Spinal cord (tissue), 10 donors: ENCODE data around the gene BAG5. TPM values are rescaled to one million over a fixed set of nuclear protein-coding genes. Genes with fewer than 3 reads are reported as not detected.

ENCODE experiments used
- DNase-seq, 6 donors: peaks; one replicate each; pipeline versions ENCODE4 v3.0.0 to v3.0.0-alpha.2; 2013 to 2015; ENCODE audit warnings: low spot score in 6 of 6, low read depth in 4 of 6
- H3K27ac ChIP-seq: one replicate; pipeline ENCODE4 v1.5.1; 2013; ENCODE audit warnings: low read depth, low read length, control low read depth
- H3K27me3 ChIP-seq: one replicate; pipeline ENCODE4 v1.6.1; 2013; ENCODE audit warnings: low read length; ENCODE audit not compliant: control insufficient read depth, insufficient read depth
- H3K36me3 ChIP-seq: one replicate; pipeline ENCODE4 v1.6.1; 2013; ENCODE audit warnings: low read length; ENCODE audit not compliant: control insufficient read depth, insufficient read depth
- H3K4me1 ChIP-seq: one replicate; pipeline ENCODE4 v1.6.1; 2013; ENCODE audit warnings: low read length; ENCODE audit not compliant: control insufficient read depth, insufficient read depth
- H3K4me3 ChIP-seq: one replicate; pipeline ENCODE4 v1.5.1; 2013; ENCODE audit warnings: low read depth, low read length, control low read depth
- H3K9me3 ChIP-seq: one replicate; pipeline ENCODE4 v1.6.1; 2013; ENCODE audit warnings: low read length; ENCODE audit not compliant: control insufficient read depth, insufficient read depth
- WGBS: methylation state at CpG from one replicate; pipeline ENCODE4 v1.1.5; 2013; ENCODE audit warnings: missing lambda C conversion rate; ENCODE audit not compliant: insufficient coverage; 5-methylcytosine and 5-hydroxymethylcytosine counted together
- polyA plus RNA-seq, 2 donors: library from polyadenylated mRNA; unstranded; fragments of 120-200 nt; gene quantifications; one replicate each; pipeline ENCODE4 v1.2.1, GENCODE V29; 2013; ENCODE audit not compliant: insufficient read length in 2 of 2
- total RNA-seq, 2 donors: library from RNA; depleted of rRNA in 1 of 2; stranded (reverse); fragments of 120-200 nt in 1 of 2; fragments of >200 nt in 1 of 2; gene quantifications; one replicate each; pipeline versions ENCODE4 v1.2.3 to v1.2.4, GENCODE V29; 2013 to 2014
- donor health status: healthy.

BAG5 gene
- total and polyA plus RNA-seq, 4 donors = 20.5 to 32.4 (median 23.1) TPM

- peaks cover 72% of the 10 kb centered on the region for H3K36me3 ChIP-seq
- no peak overlapping the region for H3K27ac ChIP-seq
- 94% methylated on average over 11 of the region's 11 CpGs for WGBS
- no peaks in the 10 kb centered on the region for H3K9me3 ChIP-seq
- H3K4me3 ChIP-seq = no peak overlapping the region
- no peaks in the 10 kb centered on the region for H3K27me3 ChIP-seq
- peaks cover 37% of the 10 kb centered on the region for H3K4me1 ChIP-seq
- no peak for DNase-seq
Measured at GRCh38 chr14:103535891-103536565, 26.4 kb downstream of the BAG5 start.

- no peaks in the 10 kb centered on the region for H3K9me3 ChIP-seq
- H3K36me3 ChIP-seq = peaks cover 79% of the 10 kb centered on the region
- H3K4me3 ChIP-seq = no peak overlapping the region
- no peak overlapping the region for H3K27ac ChIP-seq
- peaks cover 36% of the 10 kb centered on the region for H3K4me1 ChIP-seq
- no peak for DNase-seq
- WGBS = 92% methylated on average over 19 of the region's 21 CpGs
- no peaks in the 10 kb centered on the region for H3K27me3 ChIP-seq
Measured at GRCh38 chr14:103535081-103535890, 27.2 kb downstream of the BAG5 start.

- peaks cover 38% of the 10 kb centered on the region for H3K4me1 ChIP-seq
- no peak overlapping the region for H3K4me3 ChIP-seq
- 91% methylated on average over 22 of the region's 22 CpGs for WGBS
- H3K36me3 ChIP-seq = peaks cover 86% of the 10 kb centered on the region
- H3K27ac ChIP-seq = no peak overlapping the region
- DNase-seq = no peak
- H3K27me3 ChIP-seq = no peaks in the 10 kb centered on the region
- no peaks in the 10 kb centered on the region for H3K9me3 ChIP-seq
Measured at GRCh38 chr14:103534576-103535061, 27.8 kb downstream of the BAG5 start.

GRCh38 chr14:103533999-103534575 lies 28.4 kb downstream of the BAG5 start:
- Histone ChIP-seq H3K4me3 (no peak overlapping the region), H3K27ac (no peak overlapping the region), H3K36me3 (peaks cover 88% of the 10 kb centered on the region), H3K27me3 (no peaks in the 10 kb centered on the region), H3K9me3 (no peaks in the 10 kb centered on the region), H3K4me1 (peaks cover 37% of the 10 kb centered on the region)
- no peak for DNase-seq
- 84% methylated on average over 25 of the region's 25 CpGs for WGBS

- no peaks in the 10 kb centered on the region for H3K27me3 ChIP-seq
- peaks cover 85% of the 10 kb centered on the region for H3K36me3 ChIP-seq
- no peak overlapping the region for H3K4me3 ChIP-seq
- H3K4me1 ChIP-seq = peaks cover 35% of the 10 kb centered on the region
- no peaks in the 10 kb centered on the region for H3K9me3 ChIP-seq
- H3K27ac ChIP-seq = no peak overlapping the region
- 86% methylated on average over 17 of the region's 23 CpGs for WGBS
- DNase-seq = no peak
Measured at GRCh38 chr14:103533137-103533998, 29.1 kb downstream of the BAG5 start.

GRCh38 chr14:103532216-103533136 lies 30.0 kb downstream of the BAG5 start:
- DNase-seq = no peak
- Histone ChIP-seq H3K4me1 (peaks cover 38% of the 10 kb centered on the region), H3K9me3 (no peaks in the 10 kb centered on the region), H3K36me3 (peaks cover 80% of the 10 kb centered on the region), H3K27me3 (no peaks in the 10 kb centered on the region), H3K4me3 (no peak overlapping the region), H3K27ac (no peak overlapping the region)
- 94% methylated on average over 25 of the region's 32 CpGs for WGBS

- Histone ChIP-seq H3K27ac (no peak overlapping the region), H3K9me3 (no peaks in the 10 kb centered on the region), H3K36me3 (peaks cover 72% of the 10 kb centered on the region), H3K27me3 (no peaks in the 10 kb centered on the region), H3K4me3 (no peak overlapping the region), H3K4me1 (peaks cover 41% of the 10 kb centered on the region)
- 89% methylated on average over 13 of the region's 15 CpGs for WGBS
- no peak for DNase-seq
Measured at GRCh38 chr14:103531421-103532215, 30.8 kb downstream of the BAG5 start.

- no peak for DNase-seq
- Histone ChIP-seq H3K27ac (no peak overlapping the region), H3K4me3 (no peak overlapping the region), H3K9me3 (no peaks in the 10 kb centered on the region), H3K27me3 (no peaks in the 10 kb centered on the region), H3K36me3 (peaks cover 68% of the 10 kb centered on the region), H3K4me1 (peaks cover 46% of the 10 kb centered on the region)
- WGBS = 96% methylated on average over 11 of the region's 11 CpGs
Measured at GRCh38 chr14:103530831-103531230, 31.6 kb downstream of the BAG5 start.
